Activated CD8-positive, alpha-beta T cell treated with anti-CD3 and anti-CD28 coated beads for 36 hours (primary cell): Measurements from ENCODE around the gene ANKRD13D. TPM values are rescaled to one million over a fixed set of nuclear protein-coding genes. Genes with fewer than 3 reads are reported as not detected.
A peak's percentile ranks its signal among the peaks of the same experiment; 100 is the strongest.

Source experiments
- ATAC-seq: fragments of 200-7000 bp; cut with Tn5 transposase; one replicate; pipeline ENCODE4 v1.10.0; 2021; ENCODE audit warnings: mild to moderate bottlenecking, moderate library complexity
- CTCF ChIA-PET: fragments of 350-600 bp; sonication (Branson Sonifier 250); formaldehyde crosslinking; loops from one replicate; lab custom pipeline; 2021; ENCODE audit warnings: antibody characterized with exemption; lab: Charles Lee
- POLR2A ChIA-PET: fragments of 350-600 bp; sonication (Branson Sonifier 250); formaldehyde crosslinking; loops from one replicate; lab custom pipeline; 2021; ENCODE audit warnings: antibody characterized with exemption; lab: Charles Lee
- DNase-seq: peaks from one replicate; pipeline ENCODE4 v3.0.0-alpha.2; 2020
- H3K27ac Mint-ChIP-seq: one replicate; pipeline ENCODE4 v1.8.0; 2021; ENCODE audit warnings: mild to moderate bottlenecking, mixed read lengths
- H3K27me3 Mint-ChIP-seq: one replicate; pipeline ENCODE4 v1.8.0; 2021; ENCODE audit warnings: mixed read lengths
- H3K36me3 Mint-ChIP-seq: one replicate; pipeline ENCODE4 v1.8.0; 2021; ENCODE audit warnings: low read depth, mixed read lengths
- H3K4me1 Mint-ChIP-seq: one replicate; pipeline ENCODE4 v1.8.0; 2021; ENCODE audit warnings: low read depth, mixed read lengths
- H3K4me3 Mint-ChIP-seq: one replicate; pipeline ENCODE4 v1.8.0; 2021; ENCODE audit warnings: mild to moderate bottlenecking, moderate library complexity, mixed read lengths
- H3K9me3 Mint-ChIP-seq: one replicate; pipeline ENCODE4 v1.8.0; 2021; ENCODE audit warnings: mixed read lengths
- CTCF ChIP-seq: fragments of 200-600 bp; IDR thresholded peaks from one replicate; pipeline ENCODE4 v1.8.0; 2022; ENCODE audit warnings: antibody characterized with exemption, mild to moderate bottlenecking
- intact Hi-C: fragments of 100-400 bp; cut with micrococcal nuclease; formaldehyde crosslinking; loops from one replicate; pipeline ENCODE4 v1.10.0; 2022
- total RNA-seq, 2 experiments: library from RNA; stranded (reverse); gene quantifications; one replicate each; pipeline ENCODE4 v1.2.3, GENCODE V29; 2021

The ANKRD13D gene
- total RNA-seq, 2 experiments from 2014 or later: 75.4 to 78.7 TPM

- Mint-ChIP-seq H3K27ac (peak overlapping the region; percentile 81), H3K9me3 (no peaks in the 10 kb centered on the region), H3K27me3 (no peaks in the 10 kb centered on the region), H3K36me3 (peaks cover 65% of the 10 kb centered on the region), H3K4me3 (peak overlapping the region; percentile 96), H3K4me1 (peaks cover 50% of the 10 kb centered on the region)
- intact Hi-C loops: no loop called here
- ChIA-PET CTCF (interaction anchor here (1.1 kb wide), 1 partner anchor 9 kb away, joined by 3 read pairs; no protein-coding TSS in a partner anchor), POLR2A (interaction anchor here (0.6 to 1.0 kb wide), 2 partner anchors 10 to 36 kb away, joined by 3 read pairs; no protein-coding TSS in a partner anchor)
- DNase-seq (no peak), ATAC-seq (no peak)
- no peak for TF ChIP-seq CTCF
These were observed 46.1 kb upstream of the ANKRD13D start for GRCh38 chr11:67243051-67243450.

GRCh38 chr11:67245046-67245445, 44.1 kb upstream of the ANKRD13D start:
- ChIA-PET CTCF (interaction anchor here (1.0 to 3.0 kb wide), 3 partner anchors 9 to 48 kb away, joined by 3 to 19 read pairs (median 6); no protein-coding TSS in a partner anchor), POLR2A (interaction anchor here (1.4 to 2.6 kb wide), 2 partner anchors 9 to 17 kb away, joined by 4 to 9 read pairs; no protein-coding TSS in a partner anchor)
- no peak for DNase-seq
- H3K27ac Mint-ChIP-seq: peak overlapping the region; percentile 50
- H3K27me3 Mint-ChIP-seq: no peaks in the 10 kb centered on the region
- ATAC-seq: no peak
- H3K9me3 Mint-ChIP-seq: no peaks in the 10 kb centered on the region
- intact Hi-C loops: no loop called here
- peaks cover 83% of the 10 kb centered on the region for H3K36me3 Mint-ChIP-seq
- H3K4me3 Mint-ChIP-seq: no peak overlapping the region
- peaks cover 43% of the 10 kb centered on the region for H3K4me1 Mint-ChIP-seq
- TF ChIP-seq CTCF: no peak

- DNase-seq (no peak), ATAC-seq (no peak)
- H3K36me3 Mint-ChIP-seq: peaks cover 76% of the 10 kb centered on the region
- H3K4me3 Mint-ChIP-seq: no peak overlapping the region
- CTCF ChIA-PET: interaction anchor here (1.0 to 1.2 kb wide), 3 partner anchors 9 to 98 kb away, joined by 3 to 5 read pairs (median 3); no protein-coding TSS in a partner anchor
- H3K9me3 Mint-ChIP-seq: no peaks in the 10 kb centered on the region
- TF ChIP-seq CTCF: no peak
- H3K27me3 Mint-ChIP-seq: no peaks in the 10 kb centered on the region
- H3K4me1 Mint-ChIP-seq: peaks cover 48% of the 10 kb centered on the region
- H3K27ac Mint-ChIP-seq: peak overlapping the region; percentile 70
- intact Hi-C loops: no loop called here
- POLR2A ChIA-PET: interaction anchor here (1.0 to 5.3 kb wide), 3 partner anchors 7 to 18 kb away, joined by 3 to 25 read pairs (median 10); no protein-coding TSS in a partner anchor
These were observed 41.1 kb upstream of the ANKRD13D start for GRCh38 chr11:67247946-67248550.

- intact Hi-C loops: no loop called here
- ATAC-seq (no peak), DNase-seq (no peak)
- peaks cover 78% of the 10 kb centered on the region for H3K36me3 Mint-ChIP-seq
- ChIA-PET POLR2A (interaction anchor here (0.8 to 5.3 kb wide), 3 partner anchors 8 to 69 kb away, joined by 3 to 25 read pairs (median 3); no protein-coding TSS in a partner anchor), CTCF (interaction anchor here (1.0 to 1.2 kb wide), 3 partner anchors 9 to 97 kb away, joined by 3 to 5 read pairs (median 3); no protein-coding TSS in a partner anchor)
- H3K27me3 Mint-ChIP-seq: no peaks in the 10 kb centered on the region
- no peak overlapping the region for H3K4me3 Mint-ChIP-seq
- peaks cover 48% of the 10 kb centered on the region for H3K4me1 Mint-ChIP-seq
- TF ChIP-seq CTCF: no peak
- no peaks in the 10 kb centered on the region for H3K9me3 Mint-ChIP-seq
- H3K27ac Mint-ChIP-seq: peak overlapping the region; percentile 70
These were observed 40.5 kb upstream of the ANKRD13D start for GRCh38 chr11:67248653-67249052.
